B cell (primary cell): Measurements from ENCODE around the gene GTF3A.

Experiments used
- EZH2 ChIP-seq: IDR thresholded peaks from 2 replicates; pipeline ENCODE4 v1.6.1; 2012; ENCODE audit warnings: borderline replicate concordance, low read depth, mild to moderate bottlenecking, moderate library complexity, low read length; ENCODE audit not compliant: insufficient read depth, poor library complexity, severe bottlenecking
- TF ChIP-seq, protein P1 (sequence below): fragments of 200-600 bp; IDR thresholded peaks from one replicate; pipeline ENCODE4 v1.8.0; 2022; ENCODE audit warnings: antibody characterized with exemption, mild to moderate bottlenecking

DNA sequence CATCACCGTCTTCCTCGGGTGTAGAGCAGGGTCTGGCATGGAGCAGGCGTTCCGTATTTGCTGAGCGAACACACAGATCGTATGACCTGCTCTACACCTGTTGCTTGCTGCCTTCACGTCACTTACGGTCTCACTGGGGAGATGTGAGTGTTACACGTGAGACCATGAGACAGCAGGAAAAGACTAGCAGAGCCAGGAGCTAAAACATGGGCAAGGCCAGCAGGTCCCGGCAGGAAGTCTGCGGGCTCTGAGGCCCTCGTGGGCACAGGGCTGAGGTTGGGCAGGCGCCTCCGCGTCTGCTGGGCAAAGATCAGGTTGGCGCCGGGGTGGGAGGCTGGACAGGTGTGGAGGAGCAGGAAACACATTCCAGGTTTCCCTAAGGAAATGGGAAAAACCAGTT, 19.7 kb upstream of the GTF3A start:
- TF ChIP-seq EZH2: no peak
- TF ChIP-seq, protein P1, sequence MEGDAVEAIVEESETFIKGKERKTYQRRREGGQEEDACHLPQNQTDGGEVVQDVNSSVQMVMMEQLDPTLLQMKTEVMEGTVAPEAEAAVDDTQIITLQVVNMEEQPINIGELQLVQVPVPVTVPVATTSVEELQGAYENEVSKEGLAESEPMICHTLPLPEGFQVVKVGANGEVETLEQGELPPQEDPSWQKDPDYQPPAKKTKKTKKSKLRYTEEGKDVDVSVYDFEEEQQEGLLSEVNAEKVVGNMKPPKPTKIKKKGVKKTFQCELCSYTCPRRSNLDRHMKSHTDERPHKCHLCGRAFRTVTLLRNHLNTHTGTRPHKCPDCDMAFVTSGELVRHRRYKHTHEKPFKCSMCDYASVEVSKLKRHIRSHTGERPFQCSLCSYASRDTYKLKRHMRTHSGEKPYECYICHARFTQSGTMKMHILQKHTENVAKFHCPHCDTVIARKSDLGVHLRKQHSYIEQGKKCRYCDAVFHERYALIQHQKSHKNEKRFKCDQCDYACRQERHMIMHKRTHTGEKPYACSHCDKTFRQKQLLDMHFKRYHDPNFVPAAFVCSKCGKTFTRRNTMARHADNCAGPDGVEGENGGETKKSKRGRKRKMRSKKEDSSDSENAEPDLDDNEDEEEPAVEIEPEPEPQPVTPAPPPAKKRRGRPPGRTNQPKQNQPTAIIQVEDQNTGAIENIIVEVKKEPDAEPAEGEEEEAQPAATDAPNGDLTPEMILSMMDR: no peak
